H1 (cell line): ENCODE data around the gene DLL3. TPM values are rescaled to one million over a fixed set of nuclear protein-coding genes. Genes with fewer than 3 reads are reported as not detected.
A peak's percentile ranks its signal among the peaks of the same experiment; 100 is the strongest.

Experiments
- KDM1A ChIP-seq: fragments of 200-600, 300-600 bp; sonication (generic); IDR thresholded peaks from 2 replicates; pipeline ENCODE4 v1.7.1; 2016; ENCODE audit warnings: mild to moderate bottlenecking, low read length, borderline replicate concordance
- RFX5 ChIP-seq: IDR thresholded peaks from 2 replicates; pipeline ENCODE4 v1.6.1; 2011; ENCODE audit warnings: low read depth, low read length, improper control_type of control experiment, borderline replicate concordance
- TBP ChIP-seq: IDR thresholded peaks from 2 replicates; pipeline ENCODE4 v1.6.1; 2011; ENCODE audit warnings: low read depth, low read length, improper control_type of control experiment
- polyA plus RNA-seq, 7 experiments: library from polyadenylated mRNA; depleted of rRNA in 3 of 7; stranded (reverse) in 5 of 7; unstranded in 2 of 7; fragments of >200 nt in 5 of 7; fragments of 200-250 nt in 2 of 7; gene quantifications; 1 replicate in 5 of 7; 2 replicates in 1 of 7; 4 replicates in 1 of 7; pipeline versions ENCODE4 v1.2.1 to v1.2.3, GENCODE V29; 2011 to 2013; ENCODE audit warnings: missing spikeins in 2 of 7, mixed read lengths in 2 of 7
- total RNA-seq: library from RNA; stranded (reverse); fragmentation: NEBNext Ultra II Directional; extraction: Animal tissue kit (Norgen Biotek cat#: 25700); gene quantifications from 2 replicates; pipeline ENCODE4 v1.2.1, GENCODE V29; 2021

DLL3 gene
- total and polyA plus RNA-seq, 2 of the 8 experiments (the other 6 are each of a cell fraction or from before 2014, with no cell fraction given), result 12.2 to 13.8 TPM

GRCh38 chr19:39480337-39481228 is 18.2 kb upstream of the DLL3 start, which contains the start of gene TIMM50 (continued):
- no peak for TF ChIP-seq KDM1A
- no peak for TF ChIP-seq RFX5
- TF ChIP-seq TBP, result peak; percentile 88; the same call in 1 of the 2 replicates
